HG03103 (cell line): ENCODE data around the gene PPP2R1A.
"Not testable (repeated sequence)": the region's sequence is repeated elsewhere in the genome, so short reads cannot be mapped to it uniquely, and the experiment has no call there.

ENCODE experiments used
- ATAC-seq: cut with Tn5 transposase; IDR thresholded peaks from one replicate; pipeline ENCODE4 v1.9.1; 2021; ENCODE audit warnings: low read depth; ENCODE audit not compliant: unreplicated experiment

PPP2R1A gene

GRCh38 chr19:52237197-52237596 lies 47.3 kb downstream of the PPP2R1A start:
- ATAC-seq, result no peak

- ATAC-seq, result no peak
These were observed 48.0 kb downstream of the PPP2R1A start for GRCh38 chr19:52237771-52238400.

DNA sequence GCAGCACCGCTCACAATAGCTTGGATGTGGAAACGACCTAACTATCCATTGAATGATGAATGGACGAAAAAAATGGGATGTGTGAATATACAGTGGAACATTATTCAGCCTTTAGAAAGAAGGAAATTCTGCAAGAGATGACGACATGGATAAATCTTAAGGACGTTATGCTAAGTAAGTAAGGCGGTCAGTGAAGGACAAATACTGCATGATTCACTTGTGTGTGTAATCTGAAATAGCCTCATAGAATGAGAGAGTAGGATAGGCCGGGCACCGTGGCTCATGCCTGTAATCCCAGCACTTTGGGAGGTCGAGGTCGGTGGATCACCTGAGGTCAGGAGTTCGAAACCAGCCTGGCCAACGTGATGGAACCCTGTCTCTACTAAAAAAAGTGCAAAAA lies 54.2 kb downstream of the PPP2R1A start:
- ATAC-seq, result no peak

- ATAC-seq, result no peak
These were observed 58.4 kb downstream of the PPP2R1A start for GRCh38 chr19:52248241-52248640.

DNA sequence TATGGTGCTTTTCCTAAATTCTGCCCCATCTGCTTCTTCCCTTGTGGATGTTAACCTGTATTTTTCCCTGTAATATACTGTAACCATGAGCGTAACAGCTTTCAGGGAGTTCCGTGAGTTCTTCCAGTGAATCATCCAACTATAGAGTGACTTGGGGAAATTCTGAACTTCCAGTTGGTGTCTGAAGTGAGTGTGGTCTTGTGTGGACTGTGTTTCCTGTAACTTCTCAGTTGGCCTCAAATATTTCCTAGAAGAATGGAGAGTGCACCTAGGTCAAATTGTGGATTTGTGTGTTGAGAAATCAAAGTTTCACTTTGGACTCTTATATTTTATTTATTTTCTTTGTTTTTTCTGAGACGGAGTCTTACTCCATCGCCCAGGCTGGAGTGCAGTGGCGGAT lies 68.6 kb downstream of the PPP2R1A start:
- ATAC-seq, result no peak

DNA sequence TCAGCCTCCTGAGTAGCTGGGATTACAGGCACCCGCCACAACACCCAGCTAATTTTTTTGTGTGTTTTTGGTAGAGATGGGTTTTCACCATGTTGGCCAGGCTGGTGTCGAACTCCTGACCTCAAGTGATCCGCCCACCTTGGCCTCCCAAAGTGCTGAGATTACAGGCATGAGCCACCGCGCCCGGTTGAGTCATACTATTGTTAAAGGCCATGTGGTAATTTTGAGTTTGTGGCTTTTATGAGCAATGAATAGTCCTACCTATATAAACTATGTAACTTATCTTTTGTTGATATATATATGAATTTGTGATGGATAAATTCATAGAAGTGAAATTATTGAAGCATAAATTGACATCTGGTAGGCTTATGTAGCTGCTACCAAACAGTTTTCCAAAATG lies 75.7 kb downstream of the PPP2R1A start:
- not testable (repeated sequence) for ATAC-seq

GRCh38 chr19:52269338-52270261 lies 79.7 kb downstream of the PPP2R1A start, which contains the start of gene ZNF766:
TSS of gene ZNF766 (plus strand) at chr19:52269587. CDS start at chr19:52269614, 27 bp downstream.
- peak; percentile 72 for ATAC-seq

DNA sequence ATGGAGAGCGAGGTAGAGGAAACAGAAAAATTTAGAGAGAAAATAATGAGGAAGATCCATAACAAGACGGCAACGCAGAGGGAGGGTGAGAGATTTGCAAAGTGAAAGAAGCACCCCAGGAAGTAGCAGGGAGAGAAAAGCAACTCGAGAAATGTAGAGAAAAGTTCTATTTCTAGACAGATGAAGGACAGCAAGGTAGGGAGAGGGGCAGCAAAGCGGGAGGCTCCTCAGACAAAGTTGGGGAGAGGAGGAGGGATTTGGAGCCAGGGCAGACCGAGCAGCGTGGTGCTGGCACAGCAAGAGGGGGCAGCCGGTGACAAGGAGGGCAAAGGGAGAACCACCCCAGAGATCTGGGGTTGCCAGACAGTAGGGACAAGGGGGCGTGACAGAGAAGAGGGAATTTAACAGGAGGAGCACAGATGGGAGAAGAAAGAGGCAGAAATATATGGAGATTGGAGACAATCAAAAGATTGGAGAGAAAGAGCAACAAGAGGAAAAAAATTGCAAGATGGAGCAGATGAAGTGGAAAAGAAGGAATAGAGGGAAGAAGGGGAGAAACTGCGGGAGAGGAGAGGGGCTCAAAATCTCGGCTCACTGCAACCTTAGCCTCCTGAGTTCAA lies 80.5 kb downstream of the PPP2R1A start:
- ATAC-seq, result no peak

GRCh38 chr19:52273301-52273700 lies 83.4 kb downstream of the PPP2R1A start:
- no peak for ATAC-seq

GRCh38 chr19:52274191-52274590 lies 84.3 kb downstream of the PPP2R1A start:
- ATAC-seq, result no peak

- ATAC-seq, result no peak
These were observed 86.1 kb downstream of the PPP2R1A start for GRCh38 chr19:52275988-52276387.

DNA sequence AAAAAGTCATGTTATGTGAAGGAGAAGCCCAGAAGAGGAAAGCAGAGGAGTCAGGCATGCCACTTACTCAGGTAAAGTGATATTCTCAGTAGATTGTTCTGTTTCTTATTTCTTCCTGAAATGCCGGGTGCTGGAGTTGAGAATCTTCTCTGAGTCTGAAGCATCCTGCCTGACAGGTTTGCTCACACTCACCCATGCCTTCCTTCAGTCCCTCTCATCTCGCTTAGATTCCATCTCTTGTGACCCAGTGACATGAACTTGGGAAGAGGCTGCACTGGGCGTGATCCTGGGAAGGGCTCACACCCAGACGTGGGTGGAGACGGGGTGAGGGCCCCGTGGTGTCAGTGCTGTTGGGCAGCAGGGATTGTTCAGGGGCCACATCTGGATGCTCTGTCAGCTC lies 87.6 kb downstream of the PPP2R1A start:
- ATAC-seq, result no peak
